HG03354 (cell line): Measurements from ENCODE around the gene G3BP1.
"Not testable (repeated sequence)": the region's sequence is repeated elsewhere in the genome, so short reads cannot be mapped to it uniquely, and the experiment has no call there.

Experiments used
- ATAC-seq: cut with Tn5 transposase; IDR thresholded peaks from one replicate; pipeline ENCODE4 v1.9.1; 2021; ENCODE audit warnings: mild to moderate bottlenecking; ENCODE audit not compliant: unreplicated experiment, poor library complexity, severe bottlenecking

The G3BP1 gene

DNA sequence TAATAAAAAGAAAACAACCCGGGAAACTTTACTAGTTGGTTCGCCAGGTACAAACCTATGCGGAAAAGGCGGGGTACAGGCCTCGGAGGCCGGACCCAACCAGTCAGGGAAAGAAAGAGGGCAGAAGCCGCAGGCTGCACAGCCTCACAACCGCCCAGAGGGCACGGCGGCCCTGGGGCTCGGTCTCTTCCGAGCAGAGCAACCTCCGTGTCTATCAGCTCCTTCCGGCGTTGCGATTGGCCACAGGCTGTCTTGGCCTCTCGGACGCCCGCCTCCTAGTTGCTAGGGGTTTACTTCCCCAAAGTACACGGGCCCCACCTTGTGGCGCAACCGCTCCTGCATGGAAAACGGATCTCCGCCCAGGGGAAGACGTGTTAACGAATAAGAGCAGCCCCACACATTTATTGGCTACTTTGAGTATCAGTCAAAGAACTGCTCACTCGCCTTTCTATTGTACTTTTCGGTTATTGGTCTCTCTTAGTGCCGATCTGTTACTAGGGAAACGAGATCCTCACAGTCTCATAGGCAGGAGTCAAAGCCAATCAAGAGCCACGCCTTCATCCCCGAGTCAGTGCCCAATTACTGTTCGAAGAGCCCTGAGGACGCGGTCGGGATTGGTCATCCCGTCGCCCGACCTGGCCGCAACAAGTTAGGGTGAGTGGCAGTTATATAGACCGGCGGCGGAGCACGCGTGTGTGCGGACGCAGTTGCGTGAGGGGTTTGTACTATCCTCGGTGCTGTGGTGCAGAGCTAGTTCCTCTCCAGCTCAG is at the start of gene G3BP1:
Gene G3BP1 (plus strand): TSS at position 696 of the 770 bp plus-strand sequence. CDS start 14,667 bp downstream, outside the sequence.
- peak; percentile 81 for ATAC-seq

GRCh38 chr5:151722546-151722945 is 49.2 kb upstream of the G3BP1 start:
- ATAC-seq: no peak

GRCh38 chr5:151724360-151724759 is 47.4 kb upstream of the G3BP1 start:
- ATAC-seq: no peak

DNA sequence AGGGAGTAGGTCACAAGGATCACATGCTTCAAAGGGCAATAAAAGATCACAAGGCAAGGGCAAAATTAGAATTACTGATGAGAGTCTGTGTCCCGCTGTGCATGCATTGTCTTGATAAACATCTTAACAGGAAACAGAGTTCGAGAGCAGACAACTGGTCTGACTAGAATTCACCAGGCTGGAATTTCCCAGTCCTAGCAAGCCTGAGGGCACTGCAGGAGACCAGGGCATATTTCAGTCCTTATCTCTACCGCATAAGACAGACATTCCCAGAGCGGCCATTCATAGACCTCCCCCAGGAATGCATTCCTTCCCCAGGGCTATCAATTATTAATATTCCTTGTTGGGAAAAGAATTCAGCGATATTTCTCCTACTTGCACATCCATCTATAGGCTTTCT is 42.2 kb upstream of the G3BP1 start:
- not testable (repeated sequence) for ATAC-seq

GRCh38 chr5:151730381-151730780 is 41.4 kb upstream of the G3BP1 start:
- no peak for ATAC-seq

DNA sequence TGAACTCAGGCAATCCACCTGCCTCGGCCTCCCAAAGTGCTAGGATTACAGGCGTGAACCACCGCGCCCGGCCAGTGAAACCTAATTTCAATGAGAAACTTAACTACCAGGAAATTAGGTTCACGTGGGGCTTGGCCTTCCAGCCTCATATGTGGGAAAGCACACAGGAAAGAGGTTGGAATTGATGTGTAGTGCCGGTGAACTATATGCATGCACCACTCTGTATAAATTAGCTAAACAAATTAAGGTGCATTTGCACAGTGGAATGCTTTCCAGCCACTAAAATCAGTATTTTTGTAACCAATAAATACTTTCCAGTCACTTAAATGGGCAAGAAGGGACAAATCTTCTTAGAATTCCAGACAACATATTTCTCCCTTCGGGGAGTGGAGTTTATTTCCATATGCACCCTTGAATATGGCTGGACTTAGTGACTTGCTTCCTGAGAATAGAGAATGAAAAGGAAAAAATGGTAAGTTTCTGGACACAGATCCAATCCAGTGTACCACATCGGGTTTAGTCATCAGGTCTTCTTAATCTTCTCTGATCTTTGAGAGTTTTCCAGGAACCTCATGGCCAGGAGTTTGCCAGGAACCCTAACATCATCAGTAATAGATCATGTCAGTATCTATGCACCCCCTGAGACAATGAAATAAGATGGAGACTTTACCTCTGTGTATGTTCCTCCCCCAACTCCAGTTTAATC is 38.2 kb upstream of the G3BP1 start:
- ATAC-seq: no peak

DNA sequence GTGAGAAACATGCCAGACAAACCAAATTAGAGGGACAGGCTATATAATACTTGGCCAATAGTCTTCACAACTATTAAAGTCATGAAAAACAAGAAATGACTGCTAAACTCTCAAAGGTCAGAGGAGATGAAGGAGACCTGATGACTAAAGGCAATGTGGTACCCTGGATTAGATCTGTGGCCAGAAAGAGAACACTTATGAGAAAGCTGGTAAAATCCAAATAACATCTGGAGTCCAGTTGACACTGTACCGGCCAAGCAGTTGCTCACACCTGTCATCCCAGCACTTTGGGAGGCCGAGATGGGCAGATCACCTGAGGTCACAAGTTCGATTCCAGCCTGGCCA is 37.7 kb upstream of the G3BP1 start:
- no peak for ATAC-seq

DNA sequence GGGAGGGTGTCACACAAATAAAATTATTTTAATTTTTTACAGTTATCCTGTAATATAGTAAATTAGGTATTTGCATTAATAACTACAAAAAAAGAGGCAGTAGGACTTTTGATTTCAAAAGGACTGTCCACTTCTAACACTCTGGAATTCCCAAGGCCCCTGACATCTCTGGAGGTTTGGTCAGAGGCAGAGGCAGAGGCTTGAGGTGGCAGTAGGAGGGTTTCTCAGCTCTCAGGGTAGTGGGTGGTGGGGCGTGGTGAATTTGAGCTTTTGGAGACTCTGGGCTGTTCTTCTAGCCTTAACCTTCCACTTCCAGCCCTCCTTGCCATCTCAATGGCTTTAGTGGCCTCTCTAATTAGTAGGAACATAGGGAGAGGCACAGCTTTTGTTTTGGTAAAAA is 36.1 kb upstream of the G3BP1 start:
- ATAC-seq: no peak

GRCh38 chr5:151737431-151737830 is 34.3 kb upstream of the G3BP1 start:
- no peak for ATAC-seq

DNA sequence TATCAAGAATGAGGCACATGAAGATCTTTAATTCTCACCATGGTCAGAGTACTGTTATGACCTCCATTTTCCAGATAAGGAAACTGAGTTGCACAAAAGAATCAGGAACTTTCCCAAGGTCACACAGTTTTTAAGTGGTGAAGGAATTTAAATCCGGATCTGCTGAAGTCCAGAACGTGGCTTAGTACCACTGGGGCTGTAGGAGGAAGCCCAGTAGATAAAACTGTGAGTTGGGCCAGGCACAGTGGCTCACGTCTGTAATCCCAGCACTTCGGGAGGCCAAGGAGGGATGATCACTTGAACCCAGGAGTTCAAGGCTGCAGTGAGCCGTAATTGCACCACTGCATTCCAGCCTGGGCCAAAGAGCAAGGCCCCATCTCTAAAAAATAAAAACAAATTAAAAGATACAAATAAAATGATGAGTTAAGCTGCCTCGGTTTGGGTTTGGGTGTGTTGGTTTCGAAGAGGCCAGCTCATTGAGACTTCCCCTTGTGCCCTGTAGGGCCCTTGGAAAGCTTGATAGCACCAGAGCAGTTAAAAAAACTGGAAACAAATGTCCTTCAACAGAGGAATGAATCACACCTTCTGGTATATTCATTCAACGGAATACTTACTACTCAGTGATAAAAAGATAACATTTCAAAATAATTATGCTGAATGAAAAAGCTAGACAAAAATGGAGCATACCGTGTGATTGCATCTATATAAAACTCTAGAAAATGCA is 33.5 kb upstream of the G3BP1 start:
- ATAC-seq: no peak

DNA sequence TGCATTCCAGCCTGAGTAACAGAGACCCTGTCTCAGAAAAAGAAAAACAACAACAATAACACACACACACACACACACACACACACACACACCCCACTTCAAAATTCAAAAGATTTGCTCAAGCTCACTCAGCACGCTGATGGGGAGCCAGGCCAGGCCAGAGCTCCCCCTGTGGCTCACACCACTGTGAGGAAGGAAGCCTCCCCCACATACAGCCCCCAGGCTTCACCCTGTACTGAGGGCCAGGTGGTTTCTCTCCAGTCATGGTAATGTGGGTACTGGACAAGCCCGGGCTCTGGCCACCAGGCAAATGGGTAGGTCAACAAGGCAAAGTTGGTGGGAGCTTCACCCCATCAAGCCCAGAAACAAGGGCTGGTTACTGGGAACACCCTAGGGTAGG is 32.4 kb upstream of the G3BP1 start:
- ATAC-seq: no peak

GRCh38 chr5:151739939-151740335 is 31.8 kb upstream of the G3BP1 start:
- ATAC-seq: no peak

DNA sequence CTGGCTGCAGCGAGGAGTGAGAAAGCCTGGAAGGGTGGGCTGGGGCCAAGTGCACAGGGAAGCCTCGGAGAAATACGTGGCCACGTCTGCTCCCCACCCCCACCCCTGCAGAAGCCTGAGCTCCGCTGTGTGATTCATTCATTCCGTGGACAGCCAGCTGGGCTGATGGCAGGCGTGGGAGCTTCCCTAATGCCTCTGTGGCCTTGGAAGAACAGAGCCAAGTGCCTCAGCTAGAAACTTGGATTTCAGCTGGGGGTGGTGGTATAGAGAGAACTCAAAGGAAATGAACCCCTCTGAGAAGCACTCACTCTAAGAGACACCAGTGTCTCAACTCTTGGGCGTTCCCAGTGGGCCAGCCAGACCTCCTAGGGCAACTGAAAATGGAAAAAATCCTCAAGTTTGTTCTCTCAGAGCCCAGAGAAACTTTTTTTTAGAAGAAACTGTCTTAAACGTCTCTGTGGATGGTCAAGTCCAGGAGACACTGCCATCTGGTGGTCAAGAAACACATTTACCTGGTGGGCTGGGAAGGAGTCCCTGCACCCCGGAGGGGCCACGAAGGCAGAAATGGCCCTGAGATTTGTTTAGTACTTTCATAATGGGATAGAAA is 31.3 kb upstream of the G3BP1 start:
- peak; percentile 75 for ATAC-seq

DNA sequence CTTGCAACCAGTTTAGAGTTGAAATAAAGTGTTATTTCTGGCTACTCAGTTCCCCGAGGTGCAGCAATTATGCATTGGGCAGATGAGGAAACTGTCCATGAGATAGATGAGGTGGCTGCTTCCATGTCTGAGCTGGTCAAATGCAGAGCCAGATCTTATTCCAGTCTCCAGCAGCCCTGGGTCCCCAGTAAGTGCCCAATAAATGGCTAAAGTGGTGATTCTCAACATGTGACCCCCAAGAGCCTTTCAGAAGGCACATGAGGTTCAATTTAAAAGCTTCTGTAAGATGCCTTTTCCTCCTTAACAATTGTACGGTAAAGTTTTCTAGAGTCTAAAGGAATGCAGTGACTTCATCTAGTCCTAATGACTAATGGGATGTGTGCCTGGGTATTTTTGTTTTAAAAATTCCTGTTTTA is 30.8 kb upstream of the G3BP1 start:
- ATAC-seq: peak; percentile 8

DNA sequence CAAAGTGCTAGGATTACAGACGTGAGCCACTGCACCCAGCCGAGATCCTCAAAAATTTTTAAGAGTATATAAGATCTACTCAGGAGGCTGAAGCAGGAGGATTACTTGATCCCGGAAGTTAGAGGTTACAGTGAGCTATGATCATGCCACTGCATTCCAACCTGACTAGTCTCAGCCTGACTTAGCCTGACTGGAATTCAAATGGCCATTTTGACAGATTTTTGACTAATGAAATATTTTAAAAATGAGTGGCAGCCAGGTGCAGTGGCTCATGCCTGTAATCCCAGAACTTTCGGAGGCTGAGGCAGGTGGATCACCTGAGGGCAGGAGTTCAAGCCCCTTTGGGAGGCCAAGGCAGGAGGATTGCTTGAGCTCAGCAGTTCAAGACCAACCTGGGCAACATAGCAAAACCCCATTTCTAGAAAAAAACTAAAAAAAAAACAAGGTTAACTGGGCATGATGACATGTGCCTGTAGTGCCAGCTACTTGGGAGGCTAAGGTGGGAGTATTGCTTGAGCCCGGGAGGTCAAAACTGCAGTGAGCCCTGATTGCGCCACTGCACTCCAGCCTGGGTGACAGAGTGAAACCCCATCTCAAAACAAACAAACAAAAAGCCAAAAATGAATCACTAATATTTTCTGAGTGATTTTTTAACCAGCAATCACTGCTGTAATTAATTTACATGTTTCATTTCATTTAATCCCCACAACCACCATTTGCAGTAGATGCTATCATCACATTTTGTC is 29.9 kb upstream of the G3BP1 start:
- no peak for ATAC-seq

DNA sequence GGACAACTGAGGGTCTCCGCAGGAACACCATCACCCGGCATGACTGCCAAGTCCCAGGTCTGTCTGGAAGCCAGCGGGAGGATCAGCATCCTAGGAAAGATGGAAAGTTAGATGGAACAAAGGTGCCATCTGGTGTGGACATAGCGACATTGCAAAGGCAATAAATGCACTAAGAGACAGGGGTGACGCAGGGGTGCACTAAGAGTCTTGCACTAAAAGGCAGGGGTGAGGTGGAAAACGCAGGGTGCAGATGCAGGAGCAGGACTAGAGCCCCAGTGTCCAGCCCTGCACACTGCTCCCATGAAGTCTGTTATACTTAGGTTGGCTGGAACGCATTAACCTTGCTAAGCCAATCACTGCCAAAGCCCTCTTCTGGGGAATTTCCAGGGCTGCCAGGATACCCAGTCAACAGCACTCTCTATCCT is 28.9 kb upstream of the G3BP1 start:
- no peak for ATAC-seq

GRCh38 chr5:151743530-151743929 is 28.2 kb upstream of the G3BP1 start:
- no peak for ATAC-seq

GRCh38 chr5:151745071-151745705 is 26.6 kb upstream of the G3BP1 start:
- ATAC-seq: peak; percentile 51

DNA sequence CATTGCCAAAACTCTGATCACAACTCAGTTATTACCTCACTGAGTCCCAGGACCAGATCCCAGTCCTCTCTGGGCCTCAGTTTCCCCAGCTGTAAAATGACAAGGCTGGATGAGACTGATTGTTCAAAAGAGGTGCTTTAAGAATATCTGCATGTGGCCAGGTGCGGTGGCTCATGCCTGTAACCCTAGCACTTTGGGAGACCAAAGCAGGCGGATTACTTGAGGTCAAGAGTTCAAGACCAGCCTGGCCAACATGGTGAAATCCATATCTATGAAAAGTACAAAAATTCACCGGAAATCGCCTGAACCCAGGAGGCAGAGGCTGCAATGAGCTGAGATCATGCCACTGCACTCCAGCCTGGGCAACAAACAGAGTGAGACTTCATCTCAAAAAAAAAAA is 21.6 kb upstream of the G3BP1 start:
- ATAC-seq: no peak
